Activated T-cell treated with anti-CD3 and anti-CD28 coated beads for 48 hours (primary cell): ENCODE data around the gene GAS7.

Experiments used
- DNase-seq: peaks from one replicate; pipeline ENCODE4 v3.0.0-alpha.2; 2020; ENCODE audit warnings: low read depth

Gene GAS7

DNA sequence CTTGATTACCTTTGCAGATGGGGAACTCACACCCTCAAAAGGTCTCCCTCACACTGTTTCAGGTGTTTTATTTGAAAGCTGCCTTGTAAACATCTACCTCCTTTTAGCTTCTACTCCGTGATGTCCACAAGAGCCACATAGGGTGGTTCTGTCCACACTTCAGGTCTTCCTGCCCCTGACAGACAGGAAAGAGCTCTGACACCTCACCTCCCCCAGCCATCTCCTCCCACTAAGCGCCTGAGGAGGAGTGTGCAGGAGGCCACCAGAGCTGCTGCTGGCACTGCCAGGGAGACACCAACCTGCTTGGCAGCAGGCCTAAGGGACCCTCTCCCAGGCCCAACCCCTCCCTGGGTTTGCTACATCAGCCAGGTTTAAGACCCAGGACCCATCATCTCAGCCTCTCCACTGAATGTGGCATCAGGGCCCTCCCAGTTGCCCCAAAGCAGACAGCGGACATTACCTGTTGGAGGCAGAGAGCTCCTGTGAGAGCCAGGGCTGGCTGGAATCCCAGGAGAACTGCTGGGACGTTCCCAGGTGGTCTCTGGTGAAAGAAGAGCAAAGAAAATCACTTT lies 217.0 kb downstream of the GAS7 start:
- DNase-seq = no peak

DNA sequence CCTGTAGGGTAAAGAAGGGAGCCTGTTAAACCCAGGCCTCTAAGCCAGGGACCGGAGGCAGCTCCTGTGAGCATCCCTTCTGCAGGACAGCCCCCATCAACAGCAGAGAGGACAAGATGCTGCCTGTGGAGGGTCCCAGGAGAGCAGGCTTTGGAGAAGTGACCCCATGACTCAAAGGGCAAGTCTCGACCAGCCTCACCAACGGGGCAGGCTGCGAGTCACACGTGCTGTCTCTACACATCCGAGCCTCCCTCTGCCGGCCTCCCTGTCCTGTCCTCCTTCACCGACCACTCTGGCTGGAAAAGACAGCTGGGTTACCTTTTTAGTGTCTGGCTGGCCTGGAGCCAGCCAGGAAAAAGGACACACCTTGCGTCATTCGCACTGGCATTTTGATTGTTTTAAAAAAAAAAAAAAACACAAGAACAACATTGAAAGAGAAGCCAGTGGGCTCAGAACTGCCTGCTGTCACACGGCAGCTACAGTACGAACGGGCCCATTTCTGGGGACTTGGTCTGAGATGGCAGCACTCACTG lies 218.9 kb downstream of the GAS7 start:
- no peak for DNase-seq

DNA sequence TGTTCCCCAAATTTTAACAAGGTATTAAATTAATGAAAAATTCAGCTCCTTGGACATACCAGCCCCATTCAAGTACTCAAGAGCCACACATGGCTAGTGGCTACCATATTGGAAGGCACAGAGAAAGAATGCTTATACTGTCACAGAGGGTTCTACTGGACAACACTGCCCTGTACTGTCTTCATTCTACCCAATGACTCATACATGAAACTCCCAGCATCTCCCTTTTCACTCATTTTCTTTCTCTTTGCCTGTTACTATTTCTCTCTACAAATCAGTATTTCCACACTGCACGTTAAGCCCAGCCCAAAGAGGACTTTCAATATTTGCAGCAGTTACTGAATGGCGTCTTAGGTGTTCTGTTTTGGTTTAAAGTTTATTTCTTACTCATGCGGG lies 221.2 kb downstream of the GAS7 start:
- DNase-seq = no peak

DNA sequence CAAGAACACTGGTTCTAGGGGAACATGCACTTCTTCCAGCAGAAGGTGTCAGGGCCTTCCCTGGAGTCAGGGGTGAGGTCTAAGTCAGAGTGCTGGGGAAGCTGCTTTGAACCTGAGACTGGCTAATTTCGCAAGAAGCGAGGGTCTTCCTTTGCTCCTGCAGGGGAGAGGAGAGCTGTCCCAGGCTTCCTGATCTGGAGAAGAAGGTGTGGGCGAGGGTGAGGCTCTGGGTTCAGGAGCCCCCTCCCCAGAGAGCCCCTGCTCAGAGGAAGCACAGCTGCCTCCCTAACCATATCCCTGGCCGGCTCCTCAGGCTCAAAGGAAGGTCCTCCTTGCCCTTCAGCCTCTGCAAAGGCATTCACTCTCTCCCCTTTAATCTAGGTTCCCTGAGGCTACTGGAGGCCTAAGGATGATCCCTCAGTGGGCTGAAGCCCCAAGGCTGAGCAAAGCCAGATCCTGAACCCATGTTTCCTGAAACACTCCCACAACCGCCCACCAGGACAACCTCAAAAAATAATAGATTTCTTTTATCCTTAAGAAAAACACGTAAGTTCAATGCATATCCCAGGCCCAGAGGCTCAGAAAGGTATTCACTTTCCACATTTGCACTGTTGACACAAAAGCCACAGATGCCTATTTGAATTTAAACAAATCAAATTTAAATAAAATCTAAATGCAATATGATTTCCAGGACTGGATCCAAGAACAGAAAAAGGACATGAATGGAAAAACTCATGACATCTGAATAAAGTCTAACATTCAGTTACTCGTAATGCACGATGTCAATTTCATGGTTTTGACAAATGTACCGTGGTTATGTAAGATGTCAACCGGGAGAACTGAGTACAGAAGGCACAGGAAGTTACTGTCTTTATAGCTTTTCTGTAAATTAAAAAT lies 221.9 kb downstream of the GAS7 start:
- no peak for DNase-seq

DNA sequence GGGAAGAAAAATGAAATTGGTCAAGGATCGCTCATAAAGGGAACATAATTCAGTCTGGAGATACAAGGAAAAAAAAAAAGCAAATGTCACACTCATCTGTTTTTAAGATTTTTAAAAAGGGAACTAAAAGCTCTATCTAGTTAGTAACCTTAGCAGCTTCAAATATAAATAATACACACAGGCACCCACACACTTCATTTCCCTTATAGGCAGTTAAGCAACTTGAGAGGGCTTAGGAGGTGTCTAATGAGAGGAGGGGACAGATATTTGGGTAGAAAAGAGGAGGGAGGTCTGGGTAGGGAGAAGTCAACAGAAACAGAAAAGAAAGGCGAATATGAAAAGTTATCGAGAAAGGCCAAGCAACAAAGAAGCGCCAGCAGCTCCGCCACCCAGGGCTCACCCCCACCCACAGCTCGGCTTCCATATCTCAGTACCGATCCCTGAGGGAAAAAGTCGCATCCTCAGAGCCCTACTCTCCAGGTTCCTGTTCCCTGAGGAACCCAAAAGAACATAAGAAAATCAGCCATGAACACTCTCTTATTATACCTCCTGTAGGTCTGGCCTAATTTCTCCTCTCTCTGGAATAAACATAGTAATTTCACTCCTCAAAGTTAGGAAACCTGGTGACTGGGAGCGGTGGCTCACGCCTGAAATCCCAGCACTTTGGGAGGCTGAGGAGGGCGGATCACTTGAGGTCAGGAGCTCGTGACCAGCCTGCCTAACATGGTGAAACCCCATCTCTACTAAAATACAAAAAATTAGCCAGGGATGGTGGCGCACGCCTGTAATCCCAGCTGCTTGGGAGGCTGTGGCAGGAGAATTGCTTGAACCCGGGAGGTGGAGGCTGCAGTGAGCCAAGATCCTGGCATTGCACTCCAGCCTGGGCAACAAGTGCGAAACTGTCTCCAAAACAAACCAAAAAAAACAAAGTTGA lies 223.7 kb downstream of the GAS7 start:
- no peak for DNase-seq

DNA sequence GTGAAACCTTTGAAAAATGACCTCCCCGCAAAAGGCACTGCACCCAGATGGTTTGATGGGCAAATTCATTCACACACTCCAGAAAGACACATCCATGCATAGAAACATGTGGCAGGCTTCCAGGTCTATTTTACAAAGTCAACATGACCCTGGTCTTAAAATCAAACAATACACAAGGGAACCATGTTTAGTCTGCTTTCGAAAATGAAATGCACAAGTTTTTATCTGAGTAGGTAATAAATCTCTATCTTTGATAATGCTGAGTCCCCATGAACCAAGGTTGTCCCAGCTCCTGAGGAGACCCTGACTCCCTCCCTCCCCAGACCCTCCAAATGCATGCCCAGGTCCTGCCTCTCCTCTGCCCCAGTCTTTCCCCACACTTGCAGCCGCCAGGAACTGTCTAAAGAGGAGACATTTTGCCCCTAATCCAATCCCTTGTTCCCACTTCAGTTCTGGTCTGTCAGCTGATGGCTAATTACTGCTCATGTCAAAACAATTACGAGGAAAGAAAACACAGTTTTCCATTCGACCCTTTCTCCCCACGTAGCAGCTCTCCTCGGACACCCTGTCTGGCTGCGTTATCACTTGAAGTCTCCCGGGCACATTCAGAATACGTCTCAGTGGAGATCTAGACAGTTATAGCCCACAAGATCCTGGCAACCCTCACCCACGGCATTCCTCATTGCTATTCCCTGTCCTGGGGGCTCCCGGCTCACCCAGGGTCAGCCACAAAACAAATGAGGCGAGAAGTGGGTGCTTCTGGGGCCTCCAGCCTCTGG lies 224.5 kb downstream of the GAS7 start:
- no peak for DNase-seq

DNA sequence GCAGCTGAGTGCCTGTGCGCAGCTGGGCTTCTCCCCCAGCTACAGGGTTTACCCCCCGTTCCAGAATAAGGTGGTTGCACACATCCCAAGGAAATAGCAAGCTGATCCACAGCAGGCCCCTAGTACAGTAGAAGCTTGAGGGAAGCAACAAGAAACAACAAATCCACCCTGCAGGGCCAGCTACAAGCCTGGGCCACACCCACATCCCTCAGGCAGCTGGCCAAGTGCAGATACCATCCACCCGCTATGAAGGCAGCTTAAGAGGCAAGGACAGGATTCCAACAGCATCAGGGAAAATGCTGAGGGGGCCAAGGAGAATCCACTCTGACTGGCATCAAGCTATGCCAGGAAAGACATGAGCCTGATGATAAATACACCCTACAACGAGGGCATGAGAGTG lies 226.4 kb downstream of the GAS7 start:
- no peak for DNase-seq

DNA sequence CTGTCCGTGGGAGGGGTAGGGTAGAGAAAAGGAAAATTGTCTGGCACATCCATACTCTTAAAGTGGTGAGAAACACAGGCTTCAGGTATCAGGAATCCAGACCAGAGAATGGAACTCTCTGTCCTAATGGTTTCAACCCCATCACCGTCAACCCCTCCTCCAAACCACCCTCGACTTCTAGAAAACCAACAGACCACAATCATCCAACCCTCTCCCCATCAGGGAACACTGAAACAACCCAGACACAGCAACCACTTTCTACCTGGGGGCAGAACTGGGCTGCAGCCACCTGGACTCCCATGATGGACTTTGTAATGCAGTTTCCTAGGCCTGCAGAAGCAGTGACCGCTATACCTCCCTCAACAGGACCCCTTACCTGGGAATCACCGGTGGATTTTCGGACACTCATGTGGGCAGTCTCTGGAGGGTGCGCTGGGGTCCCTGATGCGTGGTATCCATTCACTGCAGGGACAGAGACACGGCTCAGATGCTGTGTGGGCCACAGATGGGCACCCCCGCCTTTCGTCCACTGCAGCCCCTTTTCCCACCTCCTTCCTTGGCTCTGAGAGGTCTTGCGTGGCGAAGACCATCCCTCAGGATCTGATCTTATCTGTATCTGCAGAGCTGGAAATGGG lies 229.0 kb downstream of the GAS7 start:
- DNase-seq = no peak

DNA sequence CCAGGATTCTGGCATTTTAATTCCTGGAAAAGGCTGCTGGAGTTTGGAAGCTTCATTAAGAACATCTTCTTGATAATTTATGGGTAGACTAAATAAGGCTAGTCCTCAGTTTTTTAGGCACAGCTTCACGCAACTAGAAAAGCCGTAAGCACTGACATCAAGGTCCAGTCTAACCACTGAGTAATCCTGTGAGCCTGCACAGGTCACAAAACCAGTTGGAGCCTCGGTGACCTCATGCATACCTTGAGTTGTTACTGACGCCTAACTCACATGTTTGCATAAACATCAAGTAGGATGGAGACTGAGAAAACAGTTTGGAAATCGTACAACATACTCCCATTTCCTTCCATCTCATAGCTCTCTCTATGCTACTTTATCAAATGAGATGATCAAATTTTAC lies 229.5 kb downstream of the GAS7 start:
- DNase-seq = no peak

DNA sequence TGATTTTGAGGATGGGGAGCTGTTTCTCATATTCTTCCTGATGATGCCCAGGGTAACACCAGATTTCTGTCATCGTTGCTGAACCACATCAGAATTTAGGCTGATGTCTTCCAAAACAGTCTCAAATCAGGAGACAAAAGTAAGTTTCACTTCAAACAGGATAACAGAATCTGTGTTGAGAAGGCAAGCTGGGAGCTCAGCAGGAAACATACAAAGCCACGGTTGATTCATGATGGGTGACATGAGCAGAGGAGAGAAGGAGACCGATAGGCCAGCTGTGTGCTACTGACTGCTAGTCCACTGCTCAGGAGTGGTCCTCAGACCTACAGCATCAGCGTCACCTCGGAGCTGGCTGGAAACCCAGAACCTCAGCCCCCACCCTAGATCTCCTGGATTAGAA lies 230.4 kb downstream of the GAS7 start:
- DNase-seq = no peak

DNA sequence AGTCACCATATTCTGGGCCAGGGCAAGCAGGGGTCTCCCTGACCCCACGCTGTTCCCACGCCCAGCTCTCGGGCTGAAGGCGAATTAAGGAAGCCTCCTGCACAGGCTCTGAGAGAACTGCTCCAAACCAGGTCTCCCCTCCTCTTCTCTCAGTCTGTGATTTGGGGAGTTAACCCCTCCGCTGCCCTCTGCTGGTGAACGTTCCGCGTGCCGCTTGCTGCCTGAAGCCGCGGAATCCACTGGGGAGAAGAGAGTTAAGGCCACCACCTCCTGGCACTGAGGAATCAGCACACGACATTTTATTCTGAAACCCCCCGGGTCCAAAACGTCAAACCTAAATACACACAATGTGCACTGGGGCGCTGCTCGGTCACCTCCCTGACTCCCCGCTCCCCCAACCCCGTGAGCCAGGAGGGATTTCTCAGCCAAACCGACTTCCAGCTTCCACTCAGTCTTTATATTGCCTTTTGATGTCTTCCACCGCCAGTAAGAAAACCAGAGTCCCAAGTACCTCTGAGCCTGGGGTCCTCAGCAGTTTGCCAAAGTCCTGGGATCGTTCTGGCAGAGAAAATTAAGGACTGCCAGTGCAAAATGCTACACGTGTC lies 238.9 kb downstream of the GAS7 start:
- peak; percentile 31 for DNase-seq

DNA sequence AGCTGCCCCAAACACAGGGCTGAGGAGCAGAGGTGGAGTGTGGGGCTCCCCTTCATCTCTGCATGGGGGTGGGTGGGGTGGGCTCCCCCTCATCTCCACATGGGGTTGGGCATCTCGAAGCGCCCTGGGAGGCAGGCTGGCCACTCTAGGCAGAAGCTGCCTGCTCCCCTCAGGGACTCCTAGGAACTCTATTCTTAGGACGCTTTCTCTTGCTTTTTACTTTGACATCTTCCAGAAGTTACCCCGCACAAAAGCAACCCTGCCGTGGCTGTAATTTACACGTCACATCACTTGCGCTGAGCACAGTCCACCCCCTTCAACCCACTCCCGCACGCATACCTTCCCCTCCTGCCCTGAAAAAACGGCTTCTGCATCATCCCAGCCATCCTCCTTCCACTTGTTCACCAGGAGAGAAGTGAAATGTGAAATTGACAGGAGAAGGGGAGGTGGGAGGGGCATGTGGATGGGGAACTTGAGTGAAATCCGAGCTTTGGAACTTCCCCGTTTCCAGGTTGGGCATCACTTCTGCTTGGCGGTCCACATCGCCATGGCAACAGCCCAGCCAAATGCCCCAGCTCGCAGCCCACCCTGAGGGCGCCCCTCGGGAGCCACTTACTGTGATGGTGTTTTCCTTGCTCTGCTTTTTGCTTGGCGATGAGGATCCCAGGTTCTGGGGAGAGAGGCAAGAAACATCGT lies 239.7 kb downstream of the GAS7 start:
- DNase-seq = no peak

DNA sequence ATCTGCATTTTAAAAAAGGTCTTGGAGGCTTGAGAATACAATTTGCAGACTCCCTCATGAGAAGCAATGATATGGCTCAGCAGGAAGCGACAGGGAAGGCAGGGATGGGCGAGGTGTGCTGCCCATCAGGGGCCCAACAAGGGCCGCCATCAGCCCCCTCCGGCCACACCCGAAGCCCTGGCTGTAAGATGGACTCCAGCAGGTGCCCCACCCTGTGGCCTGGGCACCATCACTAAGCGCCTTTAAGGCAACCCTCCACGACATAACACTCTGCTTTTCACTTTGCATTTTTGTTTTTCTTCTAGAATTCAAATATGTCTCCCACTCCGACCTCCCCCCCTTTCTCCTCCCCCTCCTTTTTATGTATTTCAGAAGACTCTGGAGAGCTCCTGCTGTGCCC lies 241.2 kb downstream of the GAS7 start:
- DNase-seq = no peak

DNA sequence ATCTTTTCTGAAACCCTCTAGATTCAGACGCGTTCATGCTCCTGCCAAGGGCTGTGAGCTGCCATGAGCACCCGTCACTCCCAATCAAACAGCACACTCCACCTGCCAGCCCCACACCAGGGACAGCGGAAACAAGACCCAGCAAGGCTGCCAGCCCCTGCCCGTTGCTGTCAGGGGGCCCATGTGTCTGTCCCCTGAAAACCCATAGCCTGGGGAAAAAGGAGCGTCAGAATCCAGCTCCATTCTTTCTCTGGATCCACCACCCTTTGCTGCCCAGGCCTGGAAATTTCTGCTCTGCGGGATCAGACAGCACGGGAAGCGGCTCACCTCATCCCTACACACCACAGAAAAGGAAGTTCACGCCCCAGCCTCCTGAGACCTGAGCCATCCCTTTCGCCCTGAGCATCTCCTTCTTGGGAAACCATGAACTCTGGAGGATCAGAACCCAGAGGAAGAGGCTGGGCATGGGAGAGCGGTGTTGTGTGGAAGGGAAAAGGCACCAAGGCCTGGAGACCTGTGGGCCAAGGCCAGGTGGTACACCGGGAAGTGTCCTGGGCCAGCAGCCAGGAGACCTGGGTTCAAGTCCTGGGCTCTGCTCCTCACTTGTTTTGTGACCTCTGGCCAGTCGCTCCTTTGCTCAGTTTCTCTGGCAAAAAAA lies 241.8 kb downstream of the GAS7 start:
- DNase-seq = no peak

DNA sequence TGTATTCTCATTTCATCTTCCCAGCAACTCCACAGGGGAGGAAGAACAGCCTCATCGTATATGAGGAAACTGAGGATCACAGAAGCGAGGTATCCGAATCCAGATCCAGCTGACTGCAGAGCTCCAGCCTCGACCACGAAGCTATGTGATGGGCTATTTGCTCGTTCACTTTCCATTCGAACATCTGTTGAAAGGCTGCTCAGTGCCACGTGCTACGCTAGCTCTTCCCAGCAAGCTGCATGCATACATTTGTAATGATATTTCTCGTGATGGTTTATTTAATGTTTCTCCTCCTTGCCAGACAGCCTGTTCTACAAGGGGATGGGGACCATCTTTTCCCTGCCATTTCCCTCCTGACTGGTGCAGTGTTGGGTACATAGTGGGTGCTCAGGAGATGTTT lies 244.9 kb downstream of the GAS7 start:
- DNase-seq = no peak

DNA sequence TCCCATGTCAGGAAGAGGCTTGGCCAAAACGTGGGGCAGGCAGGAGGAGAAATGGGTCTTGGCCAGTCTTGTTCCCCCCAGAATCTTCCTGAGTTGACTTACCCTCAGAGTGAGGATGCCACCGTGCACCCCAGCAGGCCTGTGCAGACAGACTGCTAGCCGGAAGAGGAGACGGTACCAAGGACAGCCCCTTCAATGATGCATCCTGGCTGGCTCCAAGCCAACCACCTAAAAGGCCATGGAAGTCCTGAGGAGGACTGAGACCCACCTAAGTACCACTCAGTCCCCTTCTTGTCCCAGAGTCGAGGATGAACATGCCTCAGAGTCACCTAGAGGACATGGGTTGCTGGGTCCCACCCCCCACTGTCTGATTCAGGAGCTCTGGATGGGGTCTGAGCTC lies 246.6 kb downstream of the GAS7 start:
- DNase-seq = no peak

DNA sequence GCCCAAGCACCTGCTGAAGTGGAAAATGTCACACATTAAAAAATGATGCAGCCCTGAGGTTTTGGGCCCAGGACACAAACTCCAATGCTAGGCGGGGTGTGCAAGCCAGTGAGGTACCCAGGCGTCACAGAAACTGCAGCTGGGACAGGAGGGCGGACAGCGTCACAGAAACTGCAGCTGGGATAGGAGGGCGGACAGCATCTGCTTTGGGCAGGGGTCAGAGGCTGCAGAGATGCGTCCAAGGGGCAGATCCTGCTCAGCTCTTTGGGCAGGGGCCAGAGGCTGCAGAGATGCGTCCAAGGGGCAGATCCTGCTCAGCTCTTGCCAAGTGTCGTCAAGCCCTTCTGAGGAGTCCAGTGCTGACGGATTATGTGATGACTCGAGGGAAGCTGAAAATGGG lies 249.5 kb downstream of the GAS7 start:
- no peak for DNase-seq

DNA sequence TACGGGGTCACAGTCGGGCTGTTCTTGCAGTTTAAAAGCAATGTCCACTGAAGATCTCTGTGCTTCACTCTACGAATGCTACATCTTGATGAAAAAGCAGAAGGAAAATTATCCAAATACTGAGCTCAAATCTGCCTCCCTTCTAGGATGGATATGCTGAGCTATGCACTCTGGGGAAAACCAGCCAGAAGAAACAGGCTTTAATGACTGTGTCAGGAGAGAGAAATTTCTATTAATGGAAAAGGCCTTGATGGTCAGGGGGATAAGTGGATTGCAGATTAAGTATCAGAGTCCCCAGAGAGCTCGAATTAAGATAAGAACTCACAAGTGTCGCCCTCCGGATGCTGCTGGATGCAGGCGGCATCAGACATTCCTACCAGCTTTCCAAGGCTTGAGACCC lies 253.7 kb downstream of the GAS7 start:
- no peak for DNase-seq

DNA sequence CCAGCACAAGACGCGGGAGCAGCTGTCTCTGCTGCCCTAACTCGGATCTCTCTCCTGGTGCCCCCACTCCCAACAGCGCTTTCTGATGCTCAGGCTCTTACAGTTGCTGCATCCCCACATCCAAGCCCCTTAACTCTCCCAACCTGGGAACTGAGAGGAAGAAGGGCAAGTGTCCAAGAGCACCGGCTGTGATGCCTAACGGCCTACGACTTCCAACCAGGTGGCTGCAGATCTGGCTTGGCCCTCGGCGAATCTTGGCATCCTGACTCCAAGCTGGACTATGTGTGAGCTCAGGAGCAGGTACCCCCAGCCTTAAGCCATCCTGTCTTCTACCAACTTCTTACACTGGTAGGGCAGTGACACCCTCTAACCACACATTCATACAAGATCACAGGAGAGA lies 255.1 kb downstream of the GAS7 start:
- DNase-seq = no peak

DNA sequence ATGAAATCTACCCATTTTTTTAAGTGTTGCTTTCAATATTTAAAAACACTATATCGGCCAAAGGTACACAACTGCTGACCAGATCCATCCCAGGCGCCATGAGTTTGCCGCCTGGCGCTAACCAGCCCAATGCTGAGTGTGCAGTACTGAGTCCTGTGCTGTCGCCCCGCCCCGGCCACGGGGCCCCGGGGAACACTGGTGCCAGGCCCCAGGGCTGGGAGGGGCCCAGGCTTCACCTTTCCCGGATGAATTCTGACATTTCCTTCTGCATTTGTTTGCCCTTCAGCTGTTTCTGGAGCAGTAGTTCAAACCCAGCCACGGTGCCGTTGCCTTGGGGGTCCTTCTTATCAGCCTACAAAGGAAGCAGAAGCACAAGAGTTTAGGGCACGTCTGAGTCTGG lies 255.5 kb downstream of the GAS7 start:
- DNase-seq = no peak
